ENCODE measurements around the gene CCNY. TPM values are rescaled to one million over a fixed set of nuclear protein-coding genes. Genes with fewer than 3 reads are reported as not detected.

CCNY gene
- total RNA-seq, 2 donors from 2014 or later, result 60.5 to 65.9 TPM

DNA sequence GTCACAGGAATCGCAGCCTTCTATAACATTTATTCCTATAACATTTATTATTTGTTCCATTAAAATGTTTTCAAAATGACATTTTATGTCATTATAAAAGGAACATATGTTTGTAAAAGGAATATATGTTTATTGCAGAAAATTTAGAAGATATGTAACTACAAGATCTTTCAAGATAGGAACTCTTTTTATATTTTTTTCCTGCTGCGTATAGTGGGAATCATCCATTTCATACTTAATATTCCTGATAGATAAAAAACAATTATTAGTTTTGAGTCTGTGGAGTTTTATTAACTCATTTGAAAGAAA lies 55.6 kb downstream of the CCNY start:
- H3K4me1 ChIP-seq (ENCODE audit: control insufficient read depth, insufficient read depth, low read length), result peaks cover 14% of the 10 kb centered on the region
- 100% methylated on average over 1 of the region's 2 CpGs; no CpG with 5 or more reads in 1 of the 2 experiments for WGBS, 2 experiments (ENCODE audit: insufficient coverage in 1 of 2, insufficient read length in 1 of 2)
- H3K4me1 Mint-ChIP-seq, result peaks cover 49% of the 10 kb centered on the region

DNA sequence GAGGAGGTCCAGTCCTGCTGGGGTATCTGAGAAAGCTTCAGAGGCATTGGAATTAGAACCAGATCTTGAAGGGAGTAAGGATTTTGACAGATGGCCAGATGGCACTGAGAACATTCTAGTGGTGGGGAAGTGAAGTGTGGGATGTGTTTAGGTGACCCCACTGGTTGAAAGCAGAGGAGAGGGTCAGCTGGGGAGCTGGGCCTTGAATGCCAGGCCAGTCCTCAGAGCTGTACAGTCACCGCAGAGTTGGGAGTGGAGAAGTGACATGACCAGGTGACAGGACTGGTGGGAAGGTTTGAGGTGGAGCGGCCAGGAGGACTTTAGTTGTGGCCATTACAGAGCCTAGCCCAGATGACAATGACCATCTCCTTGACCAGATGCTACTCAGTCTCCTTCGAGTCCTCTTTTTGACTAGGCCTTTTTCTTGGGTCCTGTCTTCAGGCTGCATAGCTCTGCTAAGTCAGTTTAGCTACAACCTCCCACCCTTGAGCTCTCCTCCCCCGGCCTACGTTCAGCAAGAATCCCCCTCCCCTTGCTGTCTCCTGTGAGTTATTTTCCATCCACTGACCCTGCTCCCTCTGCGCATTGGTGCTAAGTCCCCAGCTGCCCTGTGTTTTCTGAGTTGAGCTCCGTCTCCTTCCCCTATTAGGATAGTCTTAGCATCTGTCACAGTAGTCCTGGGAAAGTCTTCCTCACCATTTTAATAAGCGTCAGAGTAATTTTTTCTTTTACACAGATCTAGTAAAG lies 56.3 kb downstream of the CCNY start:
- Histone ChIP-seq H3K27ac (ENCODE audit: low read depth, low read length) (no peak overlapping the region), H3K9ac (ENCODE audit: extremely low read depth, low read length, poor library complexity, severe bottlenecking) (no peak overlapping the region), H3K36me3 (ENCODE audit: control insufficient read depth, insufficient read depth, low read length) (no peaks in the 10 kb centered on the region), H3K4me3 (ENCODE audit: low read length) (no peak overlapping the region), H3K27me3 (ENCODE audit: control insufficient read depth, insufficient read depth, low read length, poor library complexity, severe bottlenecking) (no peaks in the 10 kb centered on the region), H3K4me1 (ENCODE audit: control insufficient read depth, insufficient read depth, low read length) (peaks cover 16% of the 10 kb centered on the region), H3K9me3 (ENCODE audit: control insufficient read depth, low read length) (peaks cover 38% of the 10 kb centered on the region)
- Mint-ChIP-seq H3K36me3 (ENCODE audit: low read depth) (peaks cover 14% of the 10 kb centered on the region), H3K4me1 (peaks cover 49% of the 10 kb centered on the region), H3K27ac (no peak overlapping the region), H3K9me3 (peaks cover 30% of the 10 kb centered on the region), H3K4me3 (no peak overlapping the region), H3K27me3 (ENCODE audit: insufficient read depth) (no peaks in the 10 kb centered on the region)
- TF ChIP-seq, protein P1, sequence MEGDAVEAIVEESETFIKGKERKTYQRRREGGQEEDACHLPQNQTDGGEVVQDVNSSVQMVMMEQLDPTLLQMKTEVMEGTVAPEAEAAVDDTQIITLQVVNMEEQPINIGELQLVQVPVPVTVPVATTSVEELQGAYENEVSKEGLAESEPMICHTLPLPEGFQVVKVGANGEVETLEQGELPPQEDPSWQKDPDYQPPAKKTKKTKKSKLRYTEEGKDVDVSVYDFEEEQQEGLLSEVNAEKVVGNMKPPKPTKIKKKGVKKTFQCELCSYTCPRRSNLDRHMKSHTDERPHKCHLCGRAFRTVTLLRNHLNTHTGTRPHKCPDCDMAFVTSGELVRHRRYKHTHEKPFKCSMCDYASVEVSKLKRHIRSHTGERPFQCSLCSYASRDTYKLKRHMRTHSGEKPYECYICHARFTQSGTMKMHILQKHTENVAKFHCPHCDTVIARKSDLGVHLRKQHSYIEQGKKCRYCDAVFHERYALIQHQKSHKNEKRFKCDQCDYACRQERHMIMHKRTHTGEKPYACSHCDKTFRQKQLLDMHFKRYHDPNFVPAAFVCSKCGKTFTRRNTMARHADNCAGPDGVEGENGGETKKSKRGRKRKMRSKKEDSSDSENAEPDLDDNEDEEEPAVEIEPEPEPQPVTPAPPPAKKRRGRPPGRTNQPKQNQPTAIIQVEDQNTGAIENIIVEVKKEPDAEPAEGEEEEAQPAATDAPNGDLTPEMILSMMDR (conservative IDR thresholded peaks at IDR 0.05), result no peak
- DNase-seq, result peak; percentile 46
- WGBS, 2 experiments (ENCODE audit: insufficient coverage in 1 of 2, insufficient read length in 1 of 2), result 85 to 91% methylated on average over 7 to 8 of the region's 8 CpGs

More for the DNA sequence above, 55.6 kb downstream of the CCNY start:
- H3K4me3 ChIP-seq (ENCODE audit: low read length), result no peak overlapping the region
- H3K36me3 Mint-ChIP-seq (ENCODE audit: low read depth), result peaks cover 14% of the 10 kb centered on the region
- H3K27ac Mint-ChIP-seq, result no peak overlapping the region
- peaks cover 30% of the 10 kb centered on the region for H3K9me3 Mint-ChIP-seq
- TF ChIP-seq, protein P1 (conservative IDR thresholded peaks at IDR 0.05), result no peak
- peaks cover 38% of the 10 kb centered on the region for H3K9me3 ChIP-seq (ENCODE audit: control insufficient read depth, low read length)
- no peak overlapping the region for H3K9ac ChIP-seq (ENCODE audit: extremely low read depth, low read length, poor library complexity, severe bottlenecking)
- H3K4me3 Mint-ChIP-seq, result no peak overlapping the region
- no peak for DNase-seq
- no peaks in the 10 kb centered on the region for H3K27me3 ChIP-seq (ENCODE audit: control insufficient read depth, insufficient read depth, low read length, poor library complexity, severe bottlenecking)
- no peaks in the 10 kb centered on the region for H3K36me3 ChIP-seq (ENCODE audit: control insufficient read depth, insufficient read depth, low read length)
- H3K27ac ChIP-seq (ENCODE audit: low read depth, low read length), result no peak overlapping the region
- no peaks in the 10 kb centered on the region for H3K27me3 Mint-ChIP-seq (ENCODE audit: insufficient read depth)

DNA sequence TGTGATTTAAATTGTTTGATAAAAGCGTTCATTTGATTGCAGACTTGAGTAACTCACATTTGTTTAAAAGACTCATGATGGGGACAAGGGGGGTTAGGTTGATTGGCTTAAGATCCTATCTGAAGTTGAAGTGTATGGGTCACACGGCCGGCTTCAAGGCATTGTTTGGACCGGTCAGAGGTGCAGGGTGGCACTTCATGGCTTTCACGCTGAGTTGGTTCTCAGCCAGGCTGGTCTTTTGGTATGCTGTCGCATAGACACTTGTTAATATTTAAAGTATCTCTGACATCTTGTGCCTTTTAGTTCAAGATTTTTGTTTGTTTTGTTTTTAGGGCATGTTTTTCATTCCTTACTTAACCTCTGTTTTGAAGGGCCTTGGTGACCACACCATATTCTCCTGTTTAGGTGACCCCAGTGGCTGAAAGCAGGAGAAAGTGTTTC lies 58.1 kb downstream of the CCNY start:
- H3K4me1 Mint-ChIP-seq, result peaks cover 65% of the 10 kb centered on the region
- H3K27ac Mint-ChIP-seq, result peak overlapping the region; percentile 75
- TF ChIP-seq, protein P1 (conservative IDR thresholded peaks at IDR 0.05), result no peak
- H3K9me3 Mint-ChIP-seq, result peaks cover 23% of the 10 kb centered on the region
- no peaks in the 10 kb centered on the region for H3K27me3 ChIP-seq (ENCODE audit: control insufficient read depth, insufficient read depth, low read length, poor library complexity, severe bottlenecking)
- H3K9me3 ChIP-seq (ENCODE audit: control insufficient read depth, low read length), result peaks cover 20% of the 10 kb centered on the region
- no peak overlapping the region for H3K27ac ChIP-seq (ENCODE audit: low read depth, low read length)
- H3K4me3 ChIP-seq (ENCODE audit: low read length), result peak overlapping the region; percentile 15
- DNase-seq, result peak; percentile 68
- WGBS, 2 experiments (ENCODE audit: insufficient coverage in 1 of 2, insufficient read length in 1 of 2), result 49 to 70% methylated on average over 1 to 6 of the region's 6 CpGs
- no peak overlapping the region for H3K4me3 Mint-ChIP-seq
- no peaks in the 10 kb centered on the region for H3K27me3 Mint-ChIP-seq (ENCODE audit: insufficient read depth)
- H3K9ac ChIP-seq (ENCODE audit: extremely low read depth, low read length, poor library complexity, severe bottlenecking), result no peak overlapping the region
- peaks cover 23% of the 10 kb centered on the region for H3K4me1 ChIP-seq (ENCODE audit: control insufficient read depth, insufficient read depth, low read length)
- no peaks in the 10 kb centered on the region for H3K36me3 ChIP-seq (ENCODE audit: control insufficient read depth, insufficient read depth, low read length)
- H3K36me3 Mint-ChIP-seq (ENCODE audit: low read depth), result peaks cover 10% of the 10 kb centered on the region
